Erythroblast (primary cell): ENCODE data around the gene MTHFD1.

Source experiments
- GATA1 ChIP-seq: IDR thresholded peaks from 2 replicates; pipeline ENCODE4 v1.6.1; 2011; ENCODE audit warnings: low read depth, mild to moderate bottlenecking, control low read depth, low read length, moderate library complexity
- POLR2A ChIP-seq: IDR thresholded peaks from 2 replicates; pipeline ENCODE4 v1.6.1; 2011; ENCODE audit warnings: mild to moderate bottlenecking, low read length

GRCh38 chr14:64400829-64401459 lies 12.8 kb downstream of the MTHFD1 start:
- TF ChIP-seq POLR2A (no peak), GATA1 (no peak)
